Neural crest cell (in vitro differentiated cells): ENCODE measurements around the gene TGFBR3L. TPM values are rescaled to one million over a fixed set of nuclear protein-coding genes. Genes with fewer than 3 reads are reported as not detected.

Experiments used
- DNase-seq: peaks from one replicate; pipeline ENCODE4 v3.0.0; 2021; ENCODE audit warnings: low read depth, mixed read lengths, low spot score
- H3K27ac Mint-ChIP-seq: one replicate; pipeline ENCODE4 v1.8.0; 2021; ENCODE audit warnings: mild to moderate bottlenecking, mixed read lengths; ENCODE audit not compliant: unreplicated experiment
- H3K27me3 Mint-ChIP-seq: 2 replicates; pipeline ENCODE4 v1.8.0; 2021; ENCODE audit warnings: low read depth, mild to moderate bottlenecking, mixed read lengths
- H3K36me3 Mint-ChIP-seq: 2 replicates; pipeline ENCODE4 v1.8.0; 2021; ENCODE audit warnings: low read depth, mild to moderate bottlenecking, mixed read lengths
- H3K4me1 Mint-ChIP-seq: 2 replicates; pipeline ENCODE4 v1.8.0; 2021; ENCODE audit warnings: mixed read lengths
- H3K4me3 Mint-ChIP-seq: one replicate; pipeline ENCODE4 v1.8.0; 2021; ENCODE audit warnings: mild to moderate bottlenecking, mixed read lengths
- H3K9me3 Mint-ChIP-seq: 2 replicates; pipeline ENCODE4 v1.8.0; 2021; ENCODE audit warnings: mixed read lengths
- total RNA-seq: library from RNA; stranded (reverse); gene quantifications from 2 replicates; pipeline ENCODE4 v1.2.1, GENCODE V29; 2021
- TF ChIP-seq, protein P1 (sequence below): fragments of 200-600 bp; sonication (generic); conservative IDR thresholded peaks from 2 replicates; pipeline ENCODE4 v1.5.0; 2021; ENCODE audit warnings: antibody characterized with exemption, mild to moderate bottlenecking

TGFBR3L gene
- total RNA-seq, 1 donor from 2014 or later, result 0.44 TPM

DNA sequence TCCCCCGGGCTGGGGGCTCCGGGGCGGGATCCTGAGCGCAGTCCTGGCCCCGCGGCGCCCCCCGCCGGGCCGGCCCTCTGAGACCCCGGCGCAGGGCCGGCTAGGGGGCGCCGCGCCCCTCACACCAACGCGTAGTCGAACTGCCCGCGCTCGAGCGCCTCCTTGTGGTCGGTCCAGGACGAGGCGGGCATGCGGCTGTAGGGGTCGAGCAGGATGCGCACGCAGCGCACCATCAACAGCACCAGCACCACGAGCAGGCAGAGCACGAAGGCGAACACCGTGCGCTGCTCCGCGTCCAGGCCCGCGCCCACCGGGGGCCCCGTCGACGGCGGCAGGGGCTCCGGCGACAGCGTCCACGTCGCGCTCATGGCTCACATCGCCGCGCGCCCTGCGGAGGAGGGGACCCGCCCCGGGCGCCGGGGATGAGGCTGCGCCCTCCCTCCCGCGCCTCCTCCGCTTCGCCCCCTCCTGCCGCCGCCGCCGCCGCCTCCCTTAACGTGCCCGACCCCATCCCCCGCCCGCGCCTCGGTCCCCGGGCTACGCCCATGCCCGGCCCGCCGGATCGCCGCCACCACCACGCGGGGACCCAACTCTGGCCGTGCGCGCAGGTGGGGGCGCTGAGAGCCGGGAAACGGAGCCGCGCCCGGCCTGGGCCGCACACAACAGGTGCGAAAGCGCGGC lies 10.7 kb downstream of the TGFBR3L start:
- peak overlapping the region; percentile 98 for H3K27ac Mint-ChIP-seq
- peaks cover 12% of the 10 kb centered on the region for H3K27me3 Mint-ChIP-seq
- peak; percentile 98 for DNase-seq
- peak overlapping the region; percentile 96 for H3K4me3 Mint-ChIP-seq
- H3K4me1 Mint-ChIP-seq, result peaks cover 24% of the 10 kb centered on the region
- no peaks in the 10 kb centered on the region for H3K36me3 Mint-ChIP-seq
- no peaks in the 10 kb centered on the region for H3K9me3 Mint-ChIP-seq
- TF ChIP-seq, protein P1, sequence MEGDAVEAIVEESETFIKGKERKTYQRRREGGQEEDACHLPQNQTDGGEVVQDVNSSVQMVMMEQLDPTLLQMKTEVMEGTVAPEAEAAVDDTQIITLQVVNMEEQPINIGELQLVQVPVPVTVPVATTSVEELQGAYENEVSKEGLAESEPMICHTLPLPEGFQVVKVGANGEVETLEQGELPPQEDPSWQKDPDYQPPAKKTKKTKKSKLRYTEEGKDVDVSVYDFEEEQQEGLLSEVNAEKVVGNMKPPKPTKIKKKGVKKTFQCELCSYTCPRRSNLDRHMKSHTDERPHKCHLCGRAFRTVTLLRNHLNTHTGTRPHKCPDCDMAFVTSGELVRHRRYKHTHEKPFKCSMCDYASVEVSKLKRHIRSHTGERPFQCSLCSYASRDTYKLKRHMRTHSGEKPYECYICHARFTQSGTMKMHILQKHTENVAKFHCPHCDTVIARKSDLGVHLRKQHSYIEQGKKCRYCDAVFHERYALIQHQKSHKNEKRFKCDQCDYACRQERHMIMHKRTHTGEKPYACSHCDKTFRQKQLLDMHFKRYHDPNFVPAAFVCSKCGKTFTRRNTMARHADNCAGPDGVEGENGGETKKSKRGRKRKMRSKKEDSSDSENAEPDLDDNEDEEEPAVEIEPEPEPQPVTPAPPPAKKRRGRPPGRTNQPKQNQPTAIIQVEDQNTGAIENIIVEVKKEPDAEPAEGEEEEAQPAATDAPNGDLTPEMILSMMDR, result peak; percentile 97

DNA sequence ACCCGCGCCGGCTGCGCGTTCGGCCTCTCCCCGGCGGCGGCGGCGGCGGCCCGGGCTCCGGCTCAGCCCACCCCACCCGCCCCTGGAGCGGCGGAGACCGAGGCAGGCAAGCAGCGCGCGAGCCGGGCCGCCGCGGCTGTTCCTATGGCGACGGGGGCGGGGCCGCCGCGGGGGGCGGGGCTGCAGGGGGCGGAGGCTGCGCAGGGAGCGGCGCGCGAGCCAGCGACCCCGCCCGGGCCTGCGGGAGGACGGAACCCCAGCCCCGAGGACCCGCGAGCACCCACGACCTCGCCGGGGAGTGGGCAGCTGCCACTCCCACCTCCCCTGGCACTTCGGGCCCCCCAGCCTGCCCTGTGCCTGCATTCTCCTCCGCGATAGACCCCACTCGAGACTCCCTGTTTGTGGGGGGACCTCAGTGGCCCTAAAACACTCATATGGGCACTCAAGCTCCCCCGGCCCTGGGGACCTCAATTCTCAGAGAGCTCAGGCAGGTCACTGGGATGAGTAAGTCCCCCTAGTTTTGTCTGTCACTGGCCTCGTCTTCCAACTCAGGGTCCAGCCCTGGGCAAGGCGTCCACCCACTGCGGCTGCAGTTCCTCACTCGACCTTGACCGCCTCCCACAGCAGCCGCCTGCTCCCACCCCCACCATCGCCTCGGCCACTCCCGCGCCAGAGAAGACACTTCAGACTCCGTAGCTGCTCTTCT lies 11.5 kb downstream of the TGFBR3L start, which contains the start of gene CTXN1:
Gene CTXN1, minus strand, starts transcription at position 115 of the 706 bp plus-strand sequence. CDS start 597 bp downstream, outside the sequence.
- H3K4me1 Mint-ChIP-seq, result peaks cover 19% of the 10 kb centered on the region
- peak within 1 kb of the TSS; percentile 98 for H3K27ac Mint-ChIP-seq
- H3K27me3 Mint-ChIP-seq, result peaks cover 8% of the 10 kb centered on the region
- peak within 1 kb of the TSS; percentile 96 for H3K4me3 Mint-ChIP-seq
- H3K9me3 Mint-ChIP-seq, result no peaks in the 10 kb centered on the region
- peak; percentile 78 for DNase-seq
- no peaks in the 10 kb centered on the region for H3K36me3 Mint-ChIP-seq
- TF ChIP-seq, protein P1, result peak; percentile 42

DNA sequence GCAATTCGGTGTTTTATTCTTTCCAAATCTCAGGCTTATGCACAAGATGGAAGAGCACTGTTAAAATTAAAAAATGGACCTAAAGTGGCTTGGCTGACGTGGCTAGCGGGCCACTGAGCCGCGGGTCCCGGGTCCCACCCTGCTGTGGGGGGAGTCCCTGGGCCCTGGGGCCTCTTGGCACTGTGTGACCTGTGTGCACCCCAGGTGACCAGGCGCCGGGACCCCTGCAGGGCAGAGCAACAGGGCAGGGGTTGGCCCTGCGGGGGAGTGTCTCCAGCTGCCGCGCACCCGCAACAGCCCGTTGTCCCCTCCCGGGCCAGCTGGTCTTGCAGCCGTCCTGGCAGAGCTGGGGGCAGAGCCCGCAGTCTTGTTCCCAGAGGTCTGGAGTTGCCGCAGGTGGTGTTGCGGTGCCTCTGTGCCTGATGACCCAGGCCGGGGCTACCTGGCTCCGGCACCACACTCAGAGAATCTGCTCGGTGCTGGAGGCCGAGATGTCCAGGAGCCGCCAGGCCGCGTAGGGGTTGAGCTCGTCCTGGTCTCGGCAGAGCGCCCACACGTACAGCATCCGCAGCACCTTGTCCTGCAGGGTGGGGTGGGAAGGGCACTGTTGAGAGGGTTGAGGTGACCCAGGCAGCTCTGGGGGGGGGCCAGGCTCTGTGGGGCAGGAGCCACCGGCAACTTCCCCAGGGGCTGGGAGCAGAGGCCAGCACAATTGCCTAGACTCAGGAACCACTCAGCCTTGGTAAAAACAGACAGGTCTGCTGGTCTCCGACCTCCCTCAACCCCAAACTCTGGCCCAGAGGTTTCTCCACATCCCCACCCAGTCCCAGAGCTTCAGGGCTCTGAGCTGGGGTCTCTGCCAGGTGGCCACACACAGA lies 12.3 kb downstream of the TGFBR3L start:
- Mint-ChIP-seq H3K4me3 (peak overlapping the region; percentile 93), H3K4me1 (peaks cover 19% of the 10 kb centered on the region), H3K27me3 (peaks cover 8% of the 10 kb centered on the region), H3K27ac (peak overlapping the region; percentile 43), H3K36me3 (no peaks in the 10 kb centered on the region), H3K9me3 (no peaks in the 10 kb centered on the region)
- TF ChIP-seq, protein P1, result no peak
- DNase-seq, result no peak

DNA sequence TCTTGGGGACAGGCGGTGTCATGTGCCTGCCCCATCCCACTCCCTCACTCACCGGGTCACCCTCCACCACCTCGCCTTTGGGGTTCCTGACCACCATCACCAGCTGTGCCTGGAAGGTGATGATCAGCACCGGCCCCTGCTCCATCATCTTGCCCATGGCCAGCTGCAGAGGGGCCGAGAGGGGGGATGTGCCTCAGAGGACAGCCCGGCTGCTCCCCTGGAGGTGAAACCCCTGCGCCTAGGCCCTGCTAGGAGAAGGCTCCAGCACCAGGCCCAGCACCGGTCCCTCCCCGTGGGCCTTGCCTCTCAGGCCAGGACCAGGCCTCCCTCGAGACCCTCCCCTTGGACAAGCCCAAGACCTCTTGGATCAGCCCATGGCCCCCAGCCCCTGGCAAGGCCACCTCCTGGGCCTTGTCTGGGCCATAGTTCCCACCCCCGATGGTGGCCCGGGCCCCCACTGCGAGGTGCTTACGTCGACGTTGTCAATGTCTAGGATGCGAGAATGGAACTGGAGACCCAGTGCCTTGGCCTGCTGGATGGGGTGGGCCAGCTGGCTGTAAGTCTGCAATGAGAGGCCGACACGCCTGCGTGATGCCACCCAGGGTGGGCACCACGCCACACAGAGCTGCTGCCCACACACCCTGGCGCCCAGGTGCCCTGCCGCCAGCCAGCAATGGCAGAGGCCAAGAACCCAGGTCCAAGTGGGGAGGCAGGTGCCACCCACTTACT lies 13.1 kb downstream of the TGFBR3L start:
- Mint-ChIP-seq H3K4me3 (peak overlapping the region; percentile 73), H3K27ac (no peak overlapping the region), H3K4me1 (peaks cover 19% of the 10 kb centered on the region), H3K27me3 (peaks cover 8% of the 10 kb centered on the region), H3K9me3 (no peaks in the 10 kb centered on the region), H3K36me3 (no peaks in the 10 kb centered on the region)
- TF ChIP-seq, protein P1, result no peak
- no peak for DNase-seq

DNA sequence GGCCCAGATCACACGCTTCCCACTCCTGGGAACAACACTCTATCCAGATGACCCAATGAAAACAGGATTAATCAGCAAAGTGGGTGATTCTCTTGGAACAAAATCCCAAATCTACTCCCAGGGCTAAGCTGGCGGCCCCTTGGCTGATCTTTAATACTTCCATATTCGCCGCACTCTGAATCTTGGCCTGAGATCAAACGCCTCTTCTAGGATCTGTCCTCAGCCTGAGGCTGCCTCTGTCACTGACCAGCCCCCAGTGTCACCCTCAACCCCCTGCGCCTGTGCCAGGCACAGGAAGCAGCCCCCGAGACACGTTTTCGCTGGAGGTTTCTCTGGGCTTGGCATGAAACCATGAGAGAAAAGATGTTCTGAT lies 13.7 kb downstream of the TGFBR3L start:
- no peaks in the 10 kb centered on the region for H3K9me3 Mint-ChIP-seq
- peaks cover 8% of the 10 kb centered on the region for H3K27me3 Mint-ChIP-seq
- H3K4me1 Mint-ChIP-seq, result peaks cover 19% of the 10 kb centered on the region
- no peak overlapping the region for H3K27ac Mint-ChIP-seq
- H3K4me3 Mint-ChIP-seq, result peak overlapping the region; percentile 73
- TF ChIP-seq, protein P1, result no peak
- DNase-seq, result no peak
- H3K36me3 Mint-ChIP-seq, result no peaks in the 10 kb centered on the region
